GM21360 (cell line): ENCODE measurements around the gene GARRE1.

Experiments used
- ATAC-seq: cut with Tn5 transposase; IDR thresholded peaks from one replicate; pipeline ENCODE4 v1.9.1; 2021; ENCODE audit warnings: mild to moderate bottlenecking, moderate library complexity; ENCODE audit not compliant: unreplicated experiment

The GARRE1 gene

DNA sequence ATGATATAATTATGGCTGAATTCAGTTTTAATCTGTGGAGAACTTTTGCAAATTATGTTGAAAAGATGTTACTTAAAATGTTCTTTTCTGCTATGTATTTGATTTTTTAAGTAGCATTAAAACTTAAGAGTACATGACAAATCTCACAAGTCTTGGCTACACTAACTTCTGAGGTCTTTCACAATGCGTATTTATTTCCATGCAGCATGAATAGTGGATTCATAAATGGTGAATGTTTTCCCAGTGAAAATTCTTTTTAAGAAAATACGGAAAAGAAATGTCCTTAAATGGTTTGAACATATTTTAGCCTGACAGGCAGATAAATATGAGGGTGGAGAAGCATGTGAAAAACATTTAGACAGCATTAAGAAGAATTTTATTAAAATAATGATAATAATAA lies 30.2 kb downstream of the GARRE1 start:
- ATAC-seq: no peak

DNA sequence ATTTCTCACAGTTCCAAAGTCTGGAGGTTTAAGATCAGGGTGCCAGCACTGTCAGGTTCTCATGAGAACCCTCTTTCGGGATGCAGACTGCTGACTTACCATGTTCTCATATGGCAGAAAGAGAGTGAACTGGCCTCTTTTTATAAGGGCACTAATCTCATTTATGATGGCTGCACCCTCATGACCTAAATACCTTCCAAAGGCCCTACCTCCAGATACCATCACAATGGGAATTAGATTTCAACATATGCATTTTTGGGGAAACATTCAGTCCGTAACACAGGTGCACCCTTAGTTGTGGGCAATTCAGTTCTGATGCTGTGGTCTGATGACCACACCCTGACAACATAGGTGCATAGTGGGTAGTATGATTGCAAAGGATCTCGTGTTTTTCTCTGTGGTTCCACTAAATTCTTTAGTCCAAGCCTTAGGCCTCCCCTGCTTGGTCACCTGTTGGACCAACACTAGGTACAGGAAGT lies 33.3 kb downstream of the GARRE1 start:
- ATAC-seq: no peak

DNA sequence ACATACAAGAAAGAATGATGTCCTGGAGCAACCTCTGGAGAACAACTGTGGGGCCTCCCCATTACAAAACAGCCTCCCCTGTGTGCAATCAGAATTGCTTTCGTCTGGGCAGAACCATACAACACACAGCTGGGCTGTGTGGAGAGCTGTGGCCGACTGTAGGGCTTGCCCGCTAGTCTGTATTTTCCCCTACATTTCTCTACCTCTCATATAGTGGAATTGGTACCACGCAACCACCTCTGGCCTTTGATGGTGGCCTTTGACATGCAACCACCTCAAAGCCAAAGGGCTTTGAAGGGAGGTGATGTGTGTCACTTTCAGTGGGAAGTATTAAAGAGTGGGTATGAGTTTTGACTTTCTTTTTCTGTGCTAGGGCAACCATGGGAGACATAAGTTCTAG lies 34.0 kb downstream of the GARRE1 start:
- ATAC-seq: no peak

DNA sequence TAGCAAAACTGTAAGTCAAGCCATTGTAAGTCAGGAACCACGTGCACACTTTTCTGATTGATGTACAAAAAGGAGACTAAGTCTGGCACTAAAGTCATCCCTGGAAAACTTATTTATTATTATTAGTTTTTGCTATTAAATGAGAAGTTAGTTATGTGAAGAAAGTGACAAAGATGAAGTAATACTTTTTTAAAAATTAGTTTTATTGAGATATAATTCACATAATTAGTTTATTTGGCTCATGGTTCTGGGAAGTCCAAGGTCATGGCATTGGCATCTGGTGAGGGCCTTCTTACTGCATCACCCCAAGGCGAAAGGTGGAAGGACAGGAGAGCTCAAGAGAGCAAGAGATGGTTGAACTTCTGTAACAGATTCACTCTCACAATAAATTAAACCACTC lies 36.9 kb downstream of the GARRE1 start:
- no peak for ATAC-seq

DNA sequence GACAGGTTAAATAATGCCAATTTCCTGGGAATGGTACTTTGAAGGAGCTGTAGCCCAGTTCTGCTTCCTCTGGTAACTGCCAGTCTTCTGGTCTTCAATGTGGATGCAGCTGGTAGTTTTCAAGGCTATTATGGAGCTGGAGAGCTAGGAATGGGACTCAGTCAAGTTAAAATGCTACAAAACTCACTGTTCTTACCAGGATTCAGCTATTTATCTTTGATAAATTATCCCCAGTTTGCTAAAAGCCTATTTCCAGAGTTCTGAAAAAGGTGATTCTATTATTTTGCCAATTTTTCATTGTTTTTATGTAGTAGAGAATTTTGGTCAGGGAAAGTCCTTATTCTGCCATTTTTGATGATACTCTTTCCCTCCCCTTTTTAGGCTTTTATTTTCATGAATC lies 40.7 kb downstream of the GARRE1 start:
- ATAC-seq: no peak

DNA sequence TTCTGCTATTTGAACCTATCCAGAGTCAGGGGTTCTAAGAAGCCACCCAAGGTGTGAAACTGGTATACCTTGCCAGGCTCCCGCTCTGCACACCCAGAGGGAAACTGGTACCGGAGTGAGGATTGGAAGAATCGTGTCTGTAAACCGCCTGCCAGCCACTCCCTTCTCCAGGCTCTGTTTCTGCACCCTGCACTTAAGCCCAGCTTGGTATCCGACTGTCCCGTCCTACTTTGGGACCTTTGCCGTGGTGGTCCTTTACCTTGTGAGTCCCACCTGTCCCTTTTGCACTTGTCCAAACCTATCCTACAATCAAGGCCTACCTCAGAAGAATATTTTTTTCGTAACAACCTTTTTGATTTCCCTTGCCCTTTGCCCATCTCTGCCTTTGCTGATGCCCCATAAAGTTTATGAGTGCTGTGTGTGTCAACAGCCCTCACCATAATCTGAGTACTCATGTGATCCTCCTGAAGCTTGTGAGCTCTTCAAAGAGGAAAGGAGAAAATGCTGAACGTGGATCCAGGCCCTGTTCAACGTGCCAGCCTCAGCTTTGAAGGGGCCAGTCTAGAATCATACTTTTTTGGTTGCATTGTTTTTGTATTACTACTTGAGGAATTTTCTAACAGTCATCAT lies 44.7 kb downstream of the GARRE1 start:
- ATAC-seq: no peak

DNA sequence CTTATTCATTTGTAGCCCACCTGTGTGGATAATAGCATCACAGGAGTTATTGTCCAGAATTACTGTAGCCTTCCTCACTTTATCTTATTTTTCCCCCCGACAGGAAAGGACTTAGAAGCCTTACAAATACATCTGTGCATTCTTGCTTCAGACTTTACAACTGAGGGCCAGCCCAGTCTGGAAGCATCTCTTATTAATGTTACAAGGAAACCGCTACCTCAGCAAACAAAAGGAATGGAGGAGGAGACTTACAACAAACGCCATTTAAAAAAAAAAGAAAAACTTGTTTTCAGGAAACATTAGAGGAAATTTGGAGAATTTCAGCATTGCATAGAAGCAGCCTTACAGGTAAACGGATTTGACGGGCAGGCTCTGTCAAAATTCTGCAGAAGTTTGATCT lies 45.2 kb downstream of the GARRE1 start:
- ATAC-seq: no peak

DNA sequence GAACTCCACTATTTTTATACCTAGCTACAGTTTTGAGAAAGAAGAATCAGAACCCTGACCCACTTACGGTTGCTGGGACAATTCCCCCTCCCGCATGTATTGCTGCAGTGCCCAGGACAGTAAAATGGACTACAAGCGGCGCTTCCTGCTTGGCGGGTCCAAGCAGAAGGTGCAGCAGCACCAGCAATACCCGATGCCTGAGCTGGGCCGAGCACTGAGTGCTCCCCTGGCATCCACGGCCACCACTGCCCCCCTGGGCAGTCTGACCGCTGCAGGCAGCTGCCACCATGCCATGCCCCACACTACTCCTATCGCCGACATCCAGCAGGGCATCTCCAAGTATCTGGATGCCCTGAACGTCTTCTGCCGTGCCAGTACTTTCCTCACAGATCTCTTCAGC lies 46.0 kb downstream of the GARRE1 start:
- no peak for ATAC-seq

DNA sequence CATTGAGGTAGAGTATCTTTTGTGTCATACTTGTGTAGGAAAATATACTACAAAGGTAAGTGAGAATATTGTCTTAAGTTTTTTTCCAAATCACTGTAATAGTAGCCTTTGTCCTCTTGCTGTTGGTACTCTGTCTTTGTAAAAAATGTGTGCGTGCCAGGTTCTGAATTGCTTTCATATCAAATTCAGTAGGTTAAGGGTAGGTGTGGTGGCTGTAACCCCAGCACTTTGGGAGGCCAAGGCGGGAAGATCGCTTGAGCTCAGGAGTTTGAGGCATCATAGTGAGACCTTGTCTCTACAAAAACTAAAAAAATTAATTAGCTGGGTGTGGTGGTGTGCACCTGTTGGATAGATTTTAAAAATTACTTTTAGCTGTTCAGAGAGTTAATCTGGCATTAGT lies 46.6 kb downstream of the GARRE1 start:
- no peak for ATAC-seq
